PFSK-1 (cell line): ENCODE results near the gene S100A10.
A peak's percentile ranks its signal among the peaks of the same experiment; 100 is the strongest.

ENCODE experiments used
- FOXP2 ChIP-seq: optimal IDR thresholded peaks from 2 replicates; pipeline ENCODE3; 2011; ENCODE audit warnings: borderline replicate concordance, control low read depth, inconsistent platforms; ENCODE audit not compliant: insufficient read depth; ENCODE audit errors: extremely low read length, extremely low read depth
- POLR2AphosphoS5 ChIP-seq: IDR thresholded peaks from 2 replicates; pipeline ENCODE4 v1.6.1; 2012; ENCODE audit warnings: low read depth, mild to moderate bottlenecking, control low read depth, low read length, moderate library complexity
- REST ChIP-seq, 2 experiments: IDR thresholded peaks; 2 replicates each; pipeline versions ENCODE4 v1.6.1 to v1.8.0; 2011 to 2012; ENCODE audit warnings: low read depth in 2 of 2, low read length in 2 of 2, control low read depth in 1 of 2, inconsistent platforms in 1 of 2, mild to moderate bottlenecking in 1 of 2, moderate library complexity in 1 of 2; ENCODE audit not compliant: insufficient read depth in 1 of 2
- SIN3A ChIP-seq: IDR thresholded peaks from 2 replicates; pipeline ENCODE4 v1.6.1; 2012; ENCODE audit warnings: mild to moderate bottlenecking, low read length, moderate library complexity, borderline replicate concordance; ENCODE audit not compliant: insufficient read depth
- TAF1 ChIP-seq: IDR thresholded peaks from 2 replicates; pipeline ENCODE4 v1.6.1; 2012; ENCODE audit warnings: low read length, control low read depth, borderline replicate concordance; ENCODE audit not compliant: insufficient read depth

The S100A10 gene

GRCh38 chr1:152038871-152039270 is 45.2 kb upstream of the S100A10 start:
- TF ChIP-seq FOXP2 = no peak
- no peak for TF ChIP-seq POLR2AphosphoS5
- no peak for TF ChIP-seq SIN3A
- TF ChIP-seq TAF1 = no peak
- TF ChIP-seq REST (IDR thresholded peaks at IDR 0.05; ENCODE audit: insufficient read depth in 1 of 2, low read depth in 2 of 2, low read length in 2 of 2) = no peak

- peak; percentile 81; the same call in 1 of the 2 replicates for TF ChIP-seq TAF1
- no peak for TF ChIP-seq FOXP2
- peak; percentile 76; the same call in 1 of the 2 replicates for TF ChIP-seq SIN3A
- peak; percentile 99 for TF ChIP-seq POLR2AphosphoS5
- TF ChIP-seq REST (IDR thresholded peaks at IDR 0.05; ENCODE audit: insufficient read depth in 1 of 2, low read depth in 2 of 2, low read length in 2 of 2) = no peak
These were observed 42.9 kb upstream of the S100A10 start, which contains the start of gene S100A11 for GRCh38 chr1:152036267-152037216. TSS of gene S100A11 (minus strand) at chr1:152037004. CDS start at chr1:152036915, 89 bp downstream.

GRCh38 chr1:152035539-152036266 is 42.0 kb upstream of the S100A10 start:
- TF ChIP-seq FOXP2 = no peak
- no peak for TF ChIP-seq SIN3A
- TF ChIP-seq REST (IDR thresholded peaks at IDR 0.05; ENCODE audit: insufficient read depth in 1 of 2, low read depth in 2 of 2, low read length in 2 of 2) = no peak
- no peak for TF ChIP-seq TAF1
- no peak for TF ChIP-seq POLR2AphosphoS5

- 0 out of 4 replicates have a peak, but pooled peaks of 1 of the 2 experiments have one; percentile 42 for TF ChIP-seq REST (IDR thresholded peaks at IDR 0.05; ENCODE audit: insufficient read depth in 1 of 2, low read depth in 2 of 2, low read length in 2 of 2)
- peak; percentile 68; the same call in 1 of the 2 replicates for TF ChIP-seq TAF1
- peak; percentile 90; the same call in 1 of the 2 replicates for TF ChIP-seq SIN3A
- peak; percentile 21 for TF ChIP-seq FOXP2
- peak; percentile 61 for TF ChIP-seq POLR2AphosphoS5
These were observed 41.2 kb upstream of the S100A10 start for GRCh38 chr1:152034654-152035538.
